Neural crest cell (in vitro differentiated cells): Measurements from ENCODE around the gene TMEM171. TPM values are rescaled to one million over a fixed set of nuclear protein-coding genes. Genes with fewer than 3 reads are reported as not detected.

Source experiments
- DNase-seq: peaks from one replicate; pipeline ENCODE4 v3.0.0; 2021; ENCODE audit warnings: low read depth, mixed read lengths, low spot score
- H3K27ac Mint-ChIP-seq: one replicate; pipeline ENCODE4 v1.8.0; 2021; ENCODE audit warnings: mild to moderate bottlenecking, mixed read lengths; ENCODE audit not compliant: unreplicated experiment
- H3K27me3 Mint-ChIP-seq: 2 replicates; pipeline ENCODE4 v1.8.0; 2021; ENCODE audit warnings: low read depth, mild to moderate bottlenecking, mixed read lengths
- H3K36me3 Mint-ChIP-seq: 2 replicates; pipeline ENCODE4 v1.8.0; 2021; ENCODE audit warnings: low read depth, mild to moderate bottlenecking, mixed read lengths
- H3K4me1 Mint-ChIP-seq: 2 replicates; pipeline ENCODE4 v1.8.0; 2021; ENCODE audit warnings: mixed read lengths
- H3K4me3 Mint-ChIP-seq: one replicate; pipeline ENCODE4 v1.8.0; 2021; ENCODE audit warnings: mild to moderate bottlenecking, mixed read lengths
- H3K9me3 Mint-ChIP-seq: 2 replicates; pipeline ENCODE4 v1.8.0; 2021; ENCODE audit warnings: mixed read lengths
- total RNA-seq: library from RNA; stranded (reverse); gene quantifications from 2 replicates; pipeline ENCODE4 v1.2.1, GENCODE V29; 2021
- TF ChIP-seq, protein P1 (sequence below): fragments of 200-600 bp; sonication (generic); conservative IDR thresholded peaks from 2 replicates; pipeline ENCODE4 v1.5.0; 2021; ENCODE audit warnings: antibody characterized with exemption, mild to moderate bottlenecking

Gene TMEM171
- total RNA-seq, 1 donor from 2014 or later, result not detected

DNA sequence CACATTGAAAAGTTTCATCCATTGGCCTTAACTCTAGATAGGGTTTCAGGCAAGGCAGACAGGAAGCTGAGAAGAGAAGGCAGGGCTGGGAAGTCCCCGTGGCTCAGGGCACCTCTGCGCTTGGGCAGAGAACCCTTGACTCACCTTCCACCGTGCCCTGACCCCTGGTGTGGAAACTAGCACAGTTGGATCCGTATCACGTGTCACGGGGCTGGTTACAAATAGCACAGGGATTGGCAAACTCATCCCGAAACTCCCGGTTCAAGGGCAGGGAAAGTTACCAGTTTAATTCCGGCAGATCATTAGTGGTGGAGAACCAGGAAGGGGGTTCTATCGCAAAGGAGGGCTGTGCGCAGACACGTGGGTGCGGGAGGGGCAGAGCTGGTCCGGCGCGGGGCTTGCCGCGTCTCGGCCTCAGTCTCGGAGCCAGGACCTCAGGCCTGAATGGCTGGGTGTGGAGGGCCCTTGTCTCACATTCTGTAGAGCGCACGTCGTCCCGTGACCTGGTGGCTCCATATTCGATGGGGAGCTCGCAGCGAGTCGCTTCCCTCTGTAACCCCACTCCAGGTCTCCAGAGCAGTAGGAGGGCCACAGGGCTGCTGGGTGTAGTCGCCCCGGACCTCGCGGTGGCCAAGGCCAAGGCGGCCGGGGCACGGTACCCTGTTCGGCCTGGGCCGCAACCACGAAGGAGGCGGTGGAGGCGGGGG is 771 bp upstream of the TMEM171 start:
- H3K9me3 Mint-ChIP-seq, result no peaks in the 10 kb centered on the region
- peaks cover 91% of the 10 kb centered on the region for H3K27me3 Mint-ChIP-seq
- H3K4me3 Mint-ChIP-seq, result peak overlapping the region; percentile 83
- H3K4me1 Mint-ChIP-seq, result peaks cover 5% of the 10 kb centered on the region
- TF ChIP-seq, protein P1, sequence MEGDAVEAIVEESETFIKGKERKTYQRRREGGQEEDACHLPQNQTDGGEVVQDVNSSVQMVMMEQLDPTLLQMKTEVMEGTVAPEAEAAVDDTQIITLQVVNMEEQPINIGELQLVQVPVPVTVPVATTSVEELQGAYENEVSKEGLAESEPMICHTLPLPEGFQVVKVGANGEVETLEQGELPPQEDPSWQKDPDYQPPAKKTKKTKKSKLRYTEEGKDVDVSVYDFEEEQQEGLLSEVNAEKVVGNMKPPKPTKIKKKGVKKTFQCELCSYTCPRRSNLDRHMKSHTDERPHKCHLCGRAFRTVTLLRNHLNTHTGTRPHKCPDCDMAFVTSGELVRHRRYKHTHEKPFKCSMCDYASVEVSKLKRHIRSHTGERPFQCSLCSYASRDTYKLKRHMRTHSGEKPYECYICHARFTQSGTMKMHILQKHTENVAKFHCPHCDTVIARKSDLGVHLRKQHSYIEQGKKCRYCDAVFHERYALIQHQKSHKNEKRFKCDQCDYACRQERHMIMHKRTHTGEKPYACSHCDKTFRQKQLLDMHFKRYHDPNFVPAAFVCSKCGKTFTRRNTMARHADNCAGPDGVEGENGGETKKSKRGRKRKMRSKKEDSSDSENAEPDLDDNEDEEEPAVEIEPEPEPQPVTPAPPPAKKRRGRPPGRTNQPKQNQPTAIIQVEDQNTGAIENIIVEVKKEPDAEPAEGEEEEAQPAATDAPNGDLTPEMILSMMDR, result no peak
- H3K36me3 Mint-ChIP-seq, result no peaks in the 10 kb centered on the region
- no peak overlapping the region for H3K27ac Mint-ChIP-seq
- DNase-seq, result no peak

DNA sequence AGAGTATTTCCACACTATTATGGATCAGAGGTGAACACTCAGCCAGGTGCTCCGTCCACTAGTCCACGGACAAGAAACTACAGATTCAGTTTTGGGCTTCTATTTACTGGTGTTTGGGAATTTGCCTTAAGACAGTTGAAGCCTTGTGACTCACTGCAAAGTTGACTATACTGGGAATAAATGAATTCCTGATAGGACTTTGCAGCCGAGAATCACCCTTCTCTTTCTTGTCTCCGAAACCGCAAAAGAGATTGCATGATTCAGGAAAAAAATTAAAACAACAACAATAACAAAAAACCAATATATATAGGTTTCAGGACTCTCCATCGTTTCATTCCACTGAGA is 716 bp downstream of the TMEM171 start:
- TF ChIP-seq, protein P1, result no peak
- DNase-seq, result no peak
- H3K27ac Mint-ChIP-seq, result no peak overlapping the region
- H3K27me3 Mint-ChIP-seq, result peaks cover 87% of the 10 kb centered on the region
- no peaks in the 10 kb centered on the region for H3K9me3 Mint-ChIP-seq
- no peaks in the 10 kb centered on the region for H3K36me3 Mint-ChIP-seq
- peak overlapping the region; percentile 56 for H3K4me3 Mint-ChIP-seq
- peaks cover 5% of the 10 kb centered on the region for H3K4me1 Mint-ChIP-seq

DNA sequence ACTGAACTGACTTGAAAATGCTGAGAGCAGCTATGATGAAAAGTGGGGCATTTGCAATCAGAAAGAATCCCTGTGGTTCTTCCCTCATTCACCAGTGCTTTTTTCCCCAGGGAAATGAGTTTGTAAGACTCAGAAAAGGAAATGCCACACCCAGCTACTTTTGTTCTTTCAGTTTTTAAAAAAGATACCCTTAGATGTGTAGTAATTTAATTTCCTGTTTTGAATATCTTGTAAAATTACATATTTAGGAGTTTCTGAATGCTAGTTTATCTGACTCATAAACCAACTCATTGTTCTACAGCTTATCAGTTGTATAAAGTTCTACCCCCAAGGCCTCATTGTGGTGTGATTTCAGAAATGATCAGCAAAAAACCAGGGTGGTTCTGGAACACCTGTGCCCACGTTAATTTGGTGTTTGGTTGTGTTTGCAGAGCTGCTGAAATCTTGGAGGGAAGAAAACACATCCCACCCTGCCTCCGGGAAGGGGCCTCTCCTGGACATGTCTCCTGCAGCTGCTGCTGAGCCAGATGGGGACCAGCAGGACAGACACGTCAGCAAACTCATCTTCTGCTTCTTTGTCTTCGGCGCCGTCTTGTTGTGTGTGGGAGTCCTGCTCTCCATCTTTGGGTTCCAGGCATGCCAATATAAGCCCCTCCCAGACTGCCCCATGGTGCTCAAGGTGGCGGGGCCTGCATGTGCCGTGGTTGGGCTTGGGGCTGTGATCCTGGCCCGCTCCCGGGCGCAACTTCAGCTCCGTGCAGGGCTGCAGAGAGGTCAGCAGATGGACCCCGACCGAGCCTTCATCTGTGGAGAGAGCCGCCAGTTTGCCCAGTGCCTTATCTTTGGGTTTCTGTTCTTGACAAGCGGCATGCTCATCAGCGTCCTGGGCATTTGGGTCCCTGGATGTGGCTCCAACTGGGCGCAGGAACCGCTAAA is 2.8 kb downstream of the TMEM171 start:
- Mint-ChIP-seq H3K27me3 (peaks cover 73% of the 10 kb centered on the region), H3K4me3 (no peak overlapping the region), H3K36me3 (no peaks in the 10 kb centered on the region), H3K9me3 (no peaks in the 10 kb centered on the region), H3K4me1 (peaks cover 5% of the 10 kb centered on the region), H3K27ac (no peak overlapping the region)
- DNase-seq, result no peak
- TF ChIP-seq, protein P1, result no peak

DNA sequence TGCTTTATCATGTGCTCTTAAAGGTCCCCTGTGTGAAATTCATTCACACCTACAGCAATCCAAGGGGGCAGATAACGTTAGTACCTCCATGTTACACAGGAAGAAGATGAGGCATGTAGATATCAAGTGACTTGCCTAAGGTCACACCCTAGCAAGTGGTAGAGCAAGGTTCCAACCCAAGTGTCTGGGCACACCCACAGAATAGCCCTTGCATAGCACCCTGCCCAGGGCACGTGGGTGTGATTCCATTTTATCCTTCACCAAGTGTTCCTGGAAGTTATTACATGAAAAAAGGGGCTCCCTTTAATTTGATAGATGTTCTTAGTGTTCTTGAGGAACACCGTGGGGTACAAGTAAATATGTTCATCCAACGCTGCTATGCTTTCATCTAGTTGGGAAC is 4.9 kb downstream of the TMEM171 start:
- Mint-ChIP-seq H3K4me3 (no peak overlapping the region), H3K4me1 (peaks cover 5% of the 10 kb centered on the region), H3K9me3 (no peaks in the 10 kb centered on the region), H3K36me3 (no peaks in the 10 kb centered on the region), H3K27me3 (peaks cover 61% of the 10 kb centered on the region), H3K27ac (peak overlapping the region; percentile 31)
- no peak for DNase-seq
- TF ChIP-seq, protein P1, result no peak

DNA sequence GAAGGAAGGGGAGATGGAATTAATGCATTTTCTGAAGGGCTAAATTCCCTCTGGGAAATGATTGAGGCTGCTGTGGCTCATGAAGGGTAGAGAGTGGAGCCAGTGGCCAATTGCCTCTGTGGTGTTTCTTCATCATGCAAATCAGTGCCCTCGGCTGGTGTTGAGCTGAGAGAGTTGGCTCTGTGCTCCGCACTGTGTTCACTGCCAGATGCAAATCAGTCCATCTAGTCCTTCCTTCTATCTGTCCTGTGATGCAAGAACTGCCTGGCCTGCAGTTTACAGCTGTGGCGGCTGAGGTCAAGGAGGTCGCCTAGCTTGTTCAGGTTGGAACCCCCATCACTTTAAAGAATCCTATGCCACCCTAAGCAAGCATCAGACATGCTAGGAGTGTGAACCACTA is 6.0 kb downstream of the TMEM171 start:
- DNase-seq, result no peak
- no peaks in the 10 kb centered on the region for H3K36me3 Mint-ChIP-seq
- TF ChIP-seq, protein P1, result no peak
- H3K4me3 Mint-ChIP-seq, result no peak overlapping the region
- peaks cover 56% of the 10 kb centered on the region for H3K27me3 Mint-ChIP-seq
- no peaks in the 10 kb centered on the region for H3K4me1 Mint-ChIP-seq
- H3K27ac Mint-ChIP-seq, result no peak overlapping the region
- no peaks in the 10 kb centered on the region for H3K9me3 Mint-ChIP-seq
